Trophoblast cell (in vitro differentiated cells and primary cell): ENCODE measurements around the gene CACNB2.
"Not testable (repeated sequence)": the region's sequence is repeated elsewhere in the genome, so short reads cannot be mapped to it uniquely, and the experiment has no call there.

ENCODE experiments used
- DNase-seq, 2 donors: peaks; one replicate each; pipeline ENCODE4 v3.0.0-alpha.2; 2016
- H2AFZ ChIP-seq: 2 replicates; pipeline ENCODE4 v1.6.1; 2013; ENCODE audit warnings: low read length, moderate library complexity, mild to moderate bottlenecking; ENCODE audit not compliant: insufficient read depth, poor library complexity
- H2AK5ac ChIP-seq: 2 replicates; pipeline ENCODE4 v1.6.1; 2013; ENCODE audit warnings: mild to moderate bottlenecking, low read length
- H2BK120ac ChIP-seq: 2 replicates; pipeline ENCODE4 v1.6.1; 2013; ENCODE audit warnings: low read length, mild to moderate bottlenecking, moderate library complexity; ENCODE audit not compliant: insufficient read depth, poor library complexity
- H2BK12ac ChIP-seq: 2 replicates; pipeline ENCODE4 v1.6.1; 2013; ENCODE audit warnings: mild to moderate bottlenecking, low read length, moderate library complexity
- H2BK5ac ChIP-seq: 2 replicates; pipeline ENCODE4 v1.6.1; 2013; ENCODE audit warnings: low read length, low read depth, moderate library complexity, mild to moderate bottlenecking; ENCODE audit not compliant: poor library complexity
- H3K14ac ChIP-seq: 2 replicates; pipeline ENCODE4 v1.6.1; 2013; ENCODE audit warnings: mild to moderate bottlenecking, low read length
- H3K18ac ChIP-seq: 2 replicates; pipeline ENCODE4 v1.6.1; 2013; ENCODE audit warnings: mild to moderate bottlenecking, low read length
- H3K23ac ChIP-seq: 2 replicates; pipeline ENCODE4 v1.6.1; 2013; ENCODE audit warnings: low read length
- H3K27ac ChIP-seq: 2 replicates; pipeline ENCODE4 v1.5.1; 2013; ENCODE audit warnings: low read depth, mild to moderate bottlenecking, inconsistent platforms, low read length, moderate library complexity
- H3K27me3 ChIP-seq: 2 replicates; pipeline ENCODE4 v1.6.1; 2013; ENCODE audit warnings: inconsistent platforms, mild to moderate bottlenecking, low read length, moderate library complexity; ENCODE audit not compliant: insufficient read depth
- H3K36me3 ChIP-seq, 2 experiments: 1 replicate in 1 of 2; 2 replicates in 1 of 2; pipeline ENCODE4 v1.6.1; 2013; ENCODE audit warnings: low read length in 2 of 2, mild to moderate bottlenecking in 2 of 2, moderate library complexity in 1 of 2; ENCODE audit not compliant: insufficient read depth in 2 of 2, control insufficient read depth in 1 of 2
- H3K4ac ChIP-seq: 2 replicates; pipeline ENCODE4 v1.6.1; 2013; ENCODE audit warnings: low read depth, mild to moderate bottlenecking, low read length, moderate library complexity
- H3K4me1 ChIP-seq, 2 experiments: 1 replicate in 1 of 2; 2 replicates in 1 of 2; pipeline ENCODE4 v1.6.1; 2013; ENCODE audit warnings: low read length in 2 of 2, mild to moderate bottlenecking in 2 of 2, moderate library complexity in 1 of 2; ENCODE audit not compliant: insufficient read depth in 2 of 2, control insufficient read depth in 1 of 2
- H3K4me2 ChIP-seq: 2 replicates; pipeline ENCODE4 v1.6.1; 2013; ENCODE audit warnings: inconsistent platforms, mild to moderate bottlenecking, low read length, moderate library complexity
- H3K4me3 ChIP-seq: 2 replicates; pipeline ENCODE4 v1.5.1; 2013; ENCODE audit warnings: mild to moderate bottlenecking, low read depth, low read length, inconsistent platforms
- H3K79me1 ChIP-seq: one replicate; pipeline ENCODE4 v1.6.1; 2013; ENCODE audit warnings: low read length
- H3K79me2 ChIP-seq: 2 replicates; pipeline ENCODE4 v1.6.1; 2013; ENCODE audit warnings: low read length, mild to moderate bottlenecking; ENCODE audit not compliant: control insufficient read depth, insufficient read depth, poor library complexity
- H3K9ac ChIP-seq: 2 replicates; pipeline ENCODE4 v1.6.1; 2013; ENCODE audit warnings: mild to moderate bottlenecking, low read length
- H3K9me3 ChIP-seq: 2 replicates; pipeline ENCODE4 v1.6.1; 2013; ENCODE audit warnings: low read depth, mild to moderate bottlenecking, control low read depth, inconsistent platforms, low read length; ENCODE audit not compliant: insufficient read depth
- H4K12ac ChIP-seq: 2 replicates; pipeline ENCODE4 v1.6.1; 2013; ENCODE audit warnings: low read depth, mild to moderate bottlenecking, low read length, moderate library complexity
- H4K8ac ChIP-seq: 2 replicates; pipeline ENCODE4 v1.6.1; 2013; ENCODE audit warnings: low read depth, mild to moderate bottlenecking, low read length, moderate library complexity
- H4K91ac ChIP-seq: one replicate; pipeline ENCODE4 v1.6.1; 2013; ENCODE audit warnings: low read depth, mild to moderate bottlenecking, low read length, moderate library complexity
- WGBS: extraction: QIAGEN DNeasy Blood & Tissue Kit; methylation state at CpG from one replicate; pipeline ENCODE4 v1.1.7; 2013; ENCODE audit warnings: missing lambda C conversion rate; ENCODE audit not compliant: insufficient read length, insufficient coverage; ENCODE audit errors: extremely low coverage; 5-methylcytosine and 5-hydroxymethylcytosine counted together

Gene CACNB2

DNA sequence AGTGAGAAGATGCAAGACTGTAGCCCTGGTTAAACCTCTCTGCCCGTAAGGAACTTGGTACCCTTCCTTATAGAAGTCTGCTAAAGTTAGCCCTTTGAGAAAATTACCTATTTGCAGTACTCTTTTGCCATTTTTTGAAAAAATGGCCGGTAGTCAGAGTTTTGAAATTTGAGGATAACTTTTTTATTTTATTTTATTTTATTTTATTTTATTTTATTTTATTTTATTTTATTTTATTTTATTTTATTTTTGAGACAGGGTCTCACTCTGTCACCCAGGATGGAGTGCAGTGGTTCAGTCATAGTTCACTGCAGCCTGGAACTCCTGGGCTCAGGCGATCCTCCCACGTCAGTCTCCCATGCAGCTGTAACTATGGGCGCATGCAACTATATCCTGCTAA, 41.2 kb downstream of the CACNB2 start:
- H3K4ac ChIP-seq, H3K36me3 ChIP-seq, H3K27me3 ChIP-seq, H3K23ac ChIP-seq, H2BK5ac ChIP-seq, H2BK12ac ChIP-seq, H3K18ac ChIP-seq, H3K9ac ChIP-seq, H3K4me2 ChIP-seq, H3K9me3 ChIP-seq, H3K4me1 ChIP-seq, H4K12ac ChIP-seq, H2AFZ ChIP-seq, H3K14ac ChIP-seq, H3K79me2 ChIP-seq, DNase-seq, H4K91ac ChIP-seq, H4K8ac ChIP-seq, H3K4me3 ChIP-seq, H2AK5ac ChIP-seq, H3K27ac ChIP-seq, H2BK120ac ChIP-seq, H3K79me1 ChIP-seq: not testable (repeated sequence)
- WGBS, result no CpG with 5 or more reads among the region's 5 CpGs

DNA sequence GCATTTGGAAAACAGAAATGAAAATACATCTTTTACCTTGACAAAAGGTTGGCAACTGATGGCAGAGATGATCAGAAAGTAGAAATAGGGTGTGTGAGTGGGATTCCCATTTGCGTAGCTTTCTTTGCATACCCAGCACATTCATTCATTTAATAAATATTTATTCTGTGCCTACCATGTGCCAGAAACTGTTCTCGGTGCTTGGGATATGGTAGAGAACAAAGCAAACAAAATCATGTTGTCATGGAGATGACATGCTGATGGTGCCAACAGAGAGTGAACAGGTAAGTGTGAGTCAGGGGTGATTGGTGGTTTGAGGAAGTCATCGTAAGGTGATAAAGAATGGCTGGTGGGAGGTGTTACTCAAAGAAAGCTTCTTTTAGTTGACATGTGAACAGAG, 45.4 kb downstream of the CACNB2 start:
- no peak overlapping the region for H4K12ac ChIP-seq
- H3K23ac ChIP-seq, result no peak overlapping the region
- H2BK5ac ChIP-seq, result no peak overlapping the region
- no peaks in the 10 kb centered on the region for H3K27me3 ChIP-seq
- no peak for DNase-seq
- H3K9ac ChIP-seq, result no peak overlapping the region
- H2BK12ac ChIP-seq, result no peak overlapping the region
- no CpG with 5 or more reads among the region's 3 CpGs for WGBS
- no peak overlapping the region for H3K14ac ChIP-seq
- no peaks in the 10 kb centered on the region for H3K79me1 ChIP-seq
- H3K4me3 ChIP-seq, result no peak overlapping the region
- no peaks in the 10 kb centered on the region for H3K4me1 ChIP-seq
- H3K4me2 ChIP-seq, result no peak overlapping the region
- no peak overlapping the region for H3K4ac ChIP-seq
- no peak overlapping the region for H4K8ac ChIP-seq
- H3K79me2 ChIP-seq, result no peaks in the 10 kb centered on the region
- H2AK5ac ChIP-seq, result no peak overlapping the region
- H3K9me3 ChIP-seq, result no peaks in the 10 kb centered on the region
- no peaks in the 10 kb centered on the region for H3K36me3 ChIP-seq
- H3K18ac ChIP-seq, result no peak overlapping the region
- H4K91ac ChIP-seq, result no peak overlapping the region
- H3K27ac ChIP-seq, result no peak overlapping the region
- no peak overlapping the region for H2AFZ ChIP-seq
- H2BK120ac ChIP-seq, result no peak overlapping the region

- no peaks in the 10 kb centered on the region for H3K79me1 ChIP-seq
- no peak overlapping the region for H2BK12ac ChIP-seq
- no peaks in the 10 kb centered on the region for H3K9me3 ChIP-seq
- H2AK5ac ChIP-seq, result no peak overlapping the region
- no peak overlapping the region for H3K14ac ChIP-seq
- no peak for DNase-seq
- no peak overlapping the region for H3K4me2 ChIP-seq
- H3K4me1 ChIP-seq, result no peaks in the 10 kb centered on the region
- H4K8ac ChIP-seq, result no peak overlapping the region
- H2AFZ ChIP-seq, result no peak overlapping the region
- no peak overlapping the region for H3K4ac ChIP-seq
- no CpG with 5 or more reads among the region's 4 CpGs for WGBS
- no peaks in the 10 kb centered on the region for H3K36me3 ChIP-seq
- no peak overlapping the region for H4K12ac ChIP-seq
- H3K27ac ChIP-seq, result no peak overlapping the region
- H3K18ac ChIP-seq, result no peak overlapping the region
- no peak overlapping the region for H3K9ac ChIP-seq
- no peak overlapping the region for H3K4me3 ChIP-seq
- no peak overlapping the region for H3K23ac ChIP-seq
- H2BK5ac ChIP-seq, result no peak overlapping the region
- H3K27me3 ChIP-seq, result no peaks in the 10 kb centered on the region
- no peaks in the 10 kb centered on the region for H3K79me2 ChIP-seq
- no peak overlapping the region for H2BK120ac ChIP-seq
- no peak overlapping the region for H4K91ac ChIP-seq
These were observed 50.6 kb downstream of the CACNB2 start for GRCh38 chr10:18190840-18191239.

DNA sequence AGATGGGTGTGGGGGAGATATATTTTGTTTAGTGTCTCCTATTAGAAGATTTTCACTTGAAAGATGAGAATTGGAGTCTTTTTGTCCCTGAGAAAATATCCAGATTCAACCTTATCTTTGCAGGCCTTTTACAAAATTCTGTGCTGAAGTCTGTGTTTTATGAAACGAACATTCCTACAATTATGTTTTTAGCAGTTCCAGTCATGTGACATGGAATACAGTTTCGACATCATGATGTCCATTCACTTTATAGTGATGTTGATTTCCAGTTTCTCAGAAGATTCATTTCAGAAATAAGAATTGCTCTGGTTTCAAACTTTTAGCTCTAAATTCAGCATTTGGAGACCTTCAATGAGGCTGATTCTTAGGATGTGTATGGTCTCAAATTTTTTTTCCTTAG, 54.4 kb downstream of the CACNB2 start:
- Histone ChIP-seq H3K4me2 (no peak overlapping the region), H3K4me1 (peaks cover 0 to 3% of the 10 kb centered on the region in 2 experiments), H3K27ac (no peak overlapping the region), H3K9me3 (no peaks in the 10 kb centered on the region), H4K91ac (no peak overlapping the region), H3K4me3 (no peak overlapping the region), H3K18ac (no peak overlapping the region), H3K36me3 (no peaks in the 10 kb centered on the region), H4K8ac (no peak overlapping the region), H3K9ac (no peak overlapping the region), H3K4ac (no peak overlapping the region), H3K27me3 (no peaks in the 10 kb centered on the region), H3K79me2 (no peaks in the 10 kb centered on the region), H2AFZ (no peak overlapping the region), H3K23ac (no peak overlapping the region), H3K14ac (no peak overlapping the region), H2AK5ac (no peak overlapping the region), H2BK5ac (no peak overlapping the region), H2BK120ac (no peak overlapping the region), H2BK12ac (no peak overlapping the region), H3K79me1 (no peaks in the 10 kb centered on the region), H4K12ac (no peak overlapping the region)
- no CpG with 5 or more reads among the region's 2 CpGs for WGBS
- no peak for DNase-seq
